PC-3 (cell line): ENCODE measurements around the gene MAML3.

Experiments used
- EZH2 ChIP-seq: fragments of 300-600 bp; sonication (generic); IDR thresholded peaks from one replicate; pipeline ENCODE4 v1.6.1; 2017; ENCODE audit warnings: antibody characterized with exemption, mild to moderate bottlenecking, low read length; ENCODE audit not compliant: unreplicated experiment
- EZH2phosphoT487 ChIP-seq: fragments of 300-600 bp; sonication (generic); IDR thresholded peaks from 2 replicates; pipeline ENCODE4 v1.6.1; 2018; ENCODE audit warnings: mild to moderate bottlenecking, antibody characterized with exemption, low read length, borderline replicate concordance
- TF ChIP-seq, protein P1 (sequence below): fragments of 300-600 bp; sonication (generic); conservative IDR thresholded peaks from 2 replicates; pipeline ENCODE4 v1.5.1; 2017; ENCODE audit warnings: antibody characterized with exemption, low read depth, mild to moderate bottlenecking, low read length

DNA sequence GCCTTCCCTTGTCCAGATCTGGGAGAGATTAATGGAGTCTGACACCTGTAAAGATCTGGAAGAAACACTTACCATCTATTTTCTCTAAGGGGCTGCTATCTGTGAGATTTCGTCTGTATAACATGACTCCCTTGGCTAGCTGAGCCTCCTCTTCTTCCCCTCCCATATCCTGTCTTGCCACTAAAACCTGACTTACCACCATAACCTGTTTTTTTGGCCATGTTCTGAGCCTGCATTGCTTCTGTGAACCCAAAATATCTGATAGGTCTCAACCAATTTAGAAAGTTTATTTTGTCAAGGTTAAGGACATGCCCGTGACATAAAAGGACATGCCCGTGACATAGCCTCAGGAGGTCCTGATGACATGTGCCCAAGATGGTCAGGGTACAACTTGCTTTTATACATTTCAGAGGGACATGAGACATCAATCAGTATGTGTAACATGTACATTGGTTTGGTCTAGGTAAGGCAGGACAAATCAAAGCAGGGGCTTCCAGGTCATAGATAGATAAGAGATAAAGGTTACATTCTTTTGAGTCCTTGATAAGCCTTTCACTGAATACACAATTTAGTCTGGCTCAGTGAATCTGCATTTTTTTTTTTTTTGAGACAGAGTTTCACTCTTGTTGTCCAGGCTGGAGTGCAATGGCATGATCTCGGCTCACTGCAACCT is 476.9 kb downstream of the MAML3 start:
- TF ChIP-seq, protein P1, sequence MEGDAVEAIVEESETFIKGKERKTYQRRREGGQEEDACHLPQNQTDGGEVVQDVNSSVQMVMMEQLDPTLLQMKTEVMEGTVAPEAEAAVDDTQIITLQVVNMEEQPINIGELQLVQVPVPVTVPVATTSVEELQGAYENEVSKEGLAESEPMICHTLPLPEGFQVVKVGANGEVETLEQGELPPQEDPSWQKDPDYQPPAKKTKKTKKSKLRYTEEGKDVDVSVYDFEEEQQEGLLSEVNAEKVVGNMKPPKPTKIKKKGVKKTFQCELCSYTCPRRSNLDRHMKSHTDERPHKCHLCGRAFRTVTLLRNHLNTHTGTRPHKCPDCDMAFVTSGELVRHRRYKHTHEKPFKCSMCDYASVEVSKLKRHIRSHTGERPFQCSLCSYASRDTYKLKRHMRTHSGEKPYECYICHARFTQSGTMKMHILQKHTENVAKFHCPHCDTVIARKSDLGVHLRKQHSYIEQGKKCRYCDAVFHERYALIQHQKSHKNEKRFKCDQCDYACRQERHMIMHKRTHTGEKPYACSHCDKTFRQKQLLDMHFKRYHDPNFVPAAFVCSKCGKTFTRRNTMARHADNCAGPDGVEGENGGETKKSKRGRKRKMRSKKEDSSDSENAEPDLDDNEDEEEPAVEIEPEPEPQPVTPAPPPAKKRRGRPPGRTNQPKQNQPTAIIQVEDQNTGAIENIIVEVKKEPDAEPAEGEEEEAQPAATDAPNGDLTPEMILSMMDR, result no peak
- TF ChIP-seq EZH2 (no peak), EZH2phosphoT487 (no peak)
